ENCODE measurements around the gene LIMCH1. TPM values are rescaled to one million over a fixed set of nuclear protein-coding genes. Genes with fewer than 3 reads are reported as not detected.

Gene LIMCH1
- under 0.01 and 0.18 TPM in 2 replicates for total RNA-seq

DNA sequence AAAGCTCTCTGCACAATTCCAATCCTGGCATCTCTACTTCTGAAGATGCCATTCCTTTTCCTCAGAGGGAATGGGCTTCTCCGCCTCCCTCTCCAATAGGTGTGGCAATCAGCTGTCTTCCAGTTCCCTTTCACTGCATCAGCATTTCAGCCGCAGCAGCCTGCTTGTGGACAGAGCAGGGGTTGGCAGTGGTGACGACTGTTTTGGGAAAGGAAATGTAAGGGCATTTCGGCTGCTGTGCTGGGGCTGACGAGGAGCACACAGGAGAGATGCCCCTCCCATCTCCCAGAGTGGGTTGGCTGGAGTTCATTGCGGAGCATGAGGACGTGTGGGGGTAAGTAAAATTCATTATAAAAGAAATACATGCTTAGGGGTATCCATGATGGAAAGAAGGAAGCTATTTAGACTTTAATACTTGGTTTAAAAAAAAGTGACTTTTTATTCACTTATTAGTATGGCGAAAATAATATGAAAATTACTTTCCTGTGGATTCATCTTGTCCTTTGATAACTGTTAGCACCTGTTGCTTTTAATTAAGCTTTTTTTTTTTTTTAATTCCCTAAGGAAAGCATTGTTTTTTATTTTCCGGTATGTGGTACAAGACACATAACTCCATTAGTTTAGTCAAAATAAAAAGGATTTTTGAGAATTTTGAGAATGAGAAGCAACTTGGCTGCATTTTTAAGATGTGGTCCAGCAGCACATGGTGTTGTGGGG, at the start of gene LIMCH1:
Gene LIMCH1, plus strand, starts transcription at position 141 of the 717 bp plus-strand sequence. CDS start 67,839 bp downstream, outside the sequence.

GRCh38 chr4:41748571-41749475, 210.9 kb downstream of the LIMCH1 start, which contains the start of gene PHOX2B:
Gene PHOX2B, minus strand, starts transcription at chr4:41748725. Its CDS starts 115 bp downstream, at chr4:41748610.

Other genes starting within 250 kb of the LIMCH1 start
- gene PHOX2B, start 210.6 kb downstream of the LIMCH1 start, total RNA-seq, result not detected in 2 replicates